ENCODE data around the gene TCP11.

The TCP11 gene

GRCh38 chr6:35078896-35079295, 62.2 kb downstream of the TCP11 start:
- no peak overlapping the region for H3K9ac ChIP-seq (ENCODE audit: low read depth, low read length, poor library complexity, severe bottlenecking)
- H3K4me2 ChIP-seq (ENCODE audit: low read depth, low read length, poor library complexity, severe bottlenecking), result no peak overlapping the region
- no peak overlapping the region for H2AFZ ChIP-seq (ENCODE audit: low read length)
- H3K36me3 ChIP-seq (ENCODE audit: insufficient read depth, low read length), result peaks cover 33% of the 10 kb centered on the region; the same call in 1 of the 2 replicates
- no peaks in the 10 kb centered on the region for H3K27me3 ChIP-seq (ENCODE audit: insufficient read depth, low read length, poor library complexity, severe bottlenecking)
- H4K20me1 ChIP-seq (ENCODE audit: insufficient read depth, low read length, poor library complexity, severe bottlenecking), result no peaks in the 10 kb centered on the region
- H3K9me3 ChIP-seq (ENCODE audit: insufficient read depth, low read depth, low read length), result no peaks in the 10 kb centered on the region
- TF ChIP-seq EZH2phosphoT487 (IDR thresholded peaks at IDR 0.05; ENCODE audit: borderline replicate concordance), result no peak
- no peak for TF ChIP-seq CTCF (conservative IDR thresholded peaks at IDR 0.05; ENCODE audit: low read length)
- no peaks in the 10 kb centered on the region for H3K79me2 ChIP-seq (ENCODE audit: insufficient read depth, low read length)
- H3K4me3 ChIP-seq (ENCODE audit: low read length, poor library complexity, severe bottlenecking), result no peak overlapping the region
- H3F3A ChIP-seq (ENCODE audit: low read depth), result no peaks in the 10 kb centered on the region
- H3K9me2 ChIP-seq (replicated peaks; ENCODE audit: low read depth, low read length), result no peaks in the 10 kb centered on the region
- H3K4me1 ChIP-seq (ENCODE audit: insufficient read depth, low read length, poor library complexity, severe bottlenecking), result peaks cover 10% of the 10 kb centered on the region

- Histone ChIP-seq H3K79me2 (ENCODE audit: insufficient read depth, low read length) (no peaks in the 10 kb centered on the region), H3K36me3 (ENCODE audit: insufficient read depth, low read length) (peaks cover 31% of the 10 kb centered on the region; the same call in 1 of the 2 replicates), H3K27me3 (ENCODE audit: insufficient read depth, low read length, poor library complexity, severe bottlenecking) (no peaks in the 10 kb centered on the region), H3K4me3 (ENCODE audit: low read length, poor library complexity, severe bottlenecking) (no peak overlapping the region), H3K4me2 (ENCODE audit: low read depth, low read length, poor library complexity, severe bottlenecking) (no peak overlapping the region), H3K9me2 (replicated peaks; ENCODE audit: low read depth, low read length) (no peaks in the 10 kb centered on the region), H3F3A (ENCODE audit: low read depth) (no peaks in the 10 kb centered on the region), H3K9ac (ENCODE audit: low read depth, low read length, poor library complexity, severe bottlenecking) (no peak overlapping the region), H4K20me1 (ENCODE audit: insufficient read depth, low read length, poor library complexity, severe bottlenecking) (no peaks in the 10 kb centered on the region), H3K9me3 (ENCODE audit: insufficient read depth, low read depth, low read length) (no peaks in the 10 kb centered on the region), H2AFZ (ENCODE audit: low read length) (no peak overlapping the region), H3K4me1 (ENCODE audit: insufficient read depth, low read length, poor library complexity, severe bottlenecking) (peaks cover 10% of the 10 kb centered on the region)
- TF ChIP-seq CTCF (conservative IDR thresholded peaks at IDR 0.05; ENCODE audit: low read length) (no peak), EZH2phosphoT487 (IDR thresholded peaks at IDR 0.05; ENCODE audit: borderline replicate concordance) (no peak)
Observed at GRCh38 chr6:35078226-35078850, 62.8 kb downstream of the TCP11 start.

GRCh38 chr6:35077713-35078105, 63.4 kb downstream of the TCP11 start:
- no peaks in the 10 kb centered on the region for H3K9me3 ChIP-seq (ENCODE audit: insufficient read depth, low read depth, low read length)
- TF ChIP-seq CTCF (conservative IDR thresholded peaks at IDR 0.05; ENCODE audit: low read length) (no peak), EZH2phosphoT487 (IDR thresholded peaks at IDR 0.05; ENCODE audit: borderline replicate concordance) (no peak)

More at GRCh38 chr6:35077713-35078105, 63.4 kb downstream of the TCP11 start:
- H3K4me1 ChIP-seq (ENCODE audit: insufficient read depth, low read length, poor library complexity, severe bottlenecking), result peaks cover 10% of the 10 kb centered on the region
- no peaks in the 10 kb centered on the region for H3K79me2 ChIP-seq (ENCODE audit: insufficient read depth, low read length)
- no peak overlapping the region for H3K9ac ChIP-seq (ENCODE audit: low read depth, low read length, poor library complexity, severe bottlenecking)
- H3K4me2 ChIP-seq (ENCODE audit: low read depth, low read length, poor library complexity, severe bottlenecking), result no peak overlapping the region
- no peaks in the 10 kb centered on the region for H3K27me3 ChIP-seq (ENCODE audit: insufficient read depth, low read length, poor library complexity, severe bottlenecking)
- H3K4me3 ChIP-seq (ENCODE audit: low read length, poor library complexity, severe bottlenecking), result no peak overlapping the region
- peaks cover 25% of the 10 kb centered on the region; the same call in 1 of the 2 replicates for H3K36me3 ChIP-seq (ENCODE audit: insufficient read depth, low read length)
- H2AFZ ChIP-seq (ENCODE audit: low read length), result no peak overlapping the region
- no peaks in the 10 kb centered on the region for H4K20me1 ChIP-seq (ENCODE audit: insufficient read depth, low read length, poor library complexity, severe bottlenecking)
- H3F3A ChIP-seq (ENCODE audit: low read depth), result no peaks in the 10 kb centered on the region
- no peaks in the 10 kb centered on the region for H3K9me2 ChIP-seq (replicated peaks; ENCODE audit: low read depth, low read length)
